Measurements from ENCODE around the gene BRIX1.

The BRIX1 gene

GRCh38 chr5:34894716-34895115, 20.8 kb upstream of the BRIX1 start:
- Histone ChIP-seq H3K27me3 (ENCODE audit: low read depth, low read length) (no peaks in the 10 kb centered on the region), H3K9me3 (ENCODE audit: insufficient read depth, low read length) (no peaks in the 10 kb centered on the region), H2AFZ (ENCODE audit: low read depth, low read length) (no peak overlapping the region), H3K36me3 (replicated peaks; ENCODE audit: low read depth, low read length) (no peaks in the 10 kb centered on the region), H3K79me2 (ENCODE audit: low read length) (no peaks in the 10 kb centered on the region), H3K4me3 (ENCODE audit: low read length) (no peak overlapping the region), H3K4me1 (ENCODE audit: low read length) (peaks cover 13% of the 10 kb centered on the region), H3K9ac (ENCODE audit: low read length) (no peak overlapping the region), H3K4me2 (ENCODE audit: low read length) (no peak overlapping the region), H3K27ac (ENCODE audit: low read length) (no peak overlapping the region), H4K20me1 (ENCODE audit: insufficient read depth, low read length) (no peaks in the 10 kb centered on the region)
- TF ChIP-seq EZH2phosphoT487 (IDR thresholded peaks at IDR 0.05; ENCODE audit: low read depth) (no peak), CTCF (IDR thresholded peaks at IDR 0.05; ENCODE audit: low read depth, low read length) (no peak)

DNA sequence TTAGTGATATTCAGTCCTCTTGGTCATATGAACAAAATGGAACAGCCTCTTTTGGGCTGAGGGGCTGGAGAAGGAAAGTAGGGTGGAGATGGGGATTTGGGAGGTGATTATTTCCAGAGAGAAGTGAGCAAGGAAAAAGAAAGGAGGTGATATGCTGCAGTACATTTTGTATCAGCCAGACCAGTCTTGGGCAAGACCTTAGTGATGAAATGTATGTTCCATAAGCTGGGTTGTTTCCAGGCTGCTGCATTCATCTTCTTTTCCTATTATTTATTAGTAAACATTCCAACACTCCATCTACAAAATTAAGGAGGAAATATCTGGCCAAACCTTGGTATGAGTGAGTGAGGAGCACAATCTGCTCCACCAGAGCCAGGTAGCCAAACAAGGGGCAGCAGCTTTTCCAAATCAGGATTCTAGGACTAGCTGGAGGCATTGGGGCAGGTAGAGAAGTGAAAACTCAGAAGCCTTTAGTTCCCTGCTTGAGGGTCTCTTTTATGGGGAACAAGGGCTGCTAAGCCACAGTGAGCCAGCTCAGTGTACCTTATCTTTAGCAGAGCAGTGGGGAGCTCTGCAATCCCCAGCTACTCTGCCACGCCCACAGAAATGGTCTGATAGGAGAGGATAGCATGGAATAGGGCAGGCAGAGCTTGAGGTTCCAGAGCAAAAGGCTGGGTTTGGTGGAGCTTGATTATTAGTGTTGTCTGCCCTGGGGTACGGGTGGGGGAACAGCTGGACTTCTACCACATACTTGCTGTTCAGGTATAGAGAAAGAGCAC, 19.7 kb upstream of the BRIX1 start:
- Histone ChIP-seq H3K9ac (ENCODE audit: low read length) (no peak overlapping the region), H4K20me1 (ENCODE audit: insufficient read depth, low read length) (no peaks in the 10 kb centered on the region), H3K4me2 (ENCODE audit: low read length) (no peak overlapping the region), H3K36me3 (replicated peaks; ENCODE audit: low read depth, low read length) (no peaks in the 10 kb centered on the region), H3K27ac (ENCODE audit: low read length) (no peak overlapping the region), H2AFZ (ENCODE audit: low read depth, low read length) (no peak overlapping the region), H3K4me3 (ENCODE audit: low read length) (no peak overlapping the region), H3K4me1 (ENCODE audit: low read length) (peaks cover 12% of the 10 kb centered on the region), H3K79me2 (ENCODE audit: low read length) (no peaks in the 10 kb centered on the region), H3K27me3 (ENCODE audit: low read depth, low read length) (no peaks in the 10 kb centered on the region), H3K9me3 (ENCODE audit: insufficient read depth, low read length) (no peaks in the 10 kb centered on the region)
- TF ChIP-seq CTCF (IDR thresholded peaks at IDR 0.05; ENCODE audit: low read depth, low read length): no peak
- TF ChIP-seq EZH2phosphoT487 (IDR thresholded peaks at IDR 0.05; ENCODE audit: low read depth): no peak

- H4K20me1 ChIP-seq (ENCODE audit: insufficient read depth, low read length): no peaks in the 10 kb centered on the region
- no peaks in the 10 kb centered on the region for H3K36me3 ChIP-seq (replicated peaks; ENCODE audit: low read depth, low read length)
- H3K4me1 ChIP-seq (ENCODE audit: low read length): no peaks in the 10 kb centered on the region; the same call in 1 of the 2 replicates
- no peak overlapping the region for H3K4me2 ChIP-seq (ENCODE audit: low read length)
- H3K27ac ChIP-seq (ENCODE audit: low read length): no peak overlapping the region
- no peak overlapping the region for H2AFZ ChIP-seq (ENCODE audit: low read depth, low read length)
- H3K9ac ChIP-seq (ENCODE audit: low read length): no peak overlapping the region
- no peaks in the 10 kb centered on the region for H3K27me3 ChIP-seq (ENCODE audit: low read depth, low read length)
- H3K9me3 ChIP-seq (ENCODE audit: insufficient read depth, low read length): no peaks in the 10 kb centered on the region
- no peaks in the 10 kb centered on the region for H3K79me2 ChIP-seq (ENCODE audit: low read length)
- H3K4me3 ChIP-seq (ENCODE audit: low read length): no peak overlapping the region
- no peak for TF ChIP-seq EZH2phosphoT487 (IDR thresholded peaks at IDR 0.05; ENCODE audit: low read depth)
- TF ChIP-seq CTCF (IDR thresholded peaks at IDR 0.05; ENCODE audit: low read depth, low read length): no peak
Measured at GRCh38 chr5:34897646-34898045, 17.9 kb upstream of the BRIX1 start.

DNA sequence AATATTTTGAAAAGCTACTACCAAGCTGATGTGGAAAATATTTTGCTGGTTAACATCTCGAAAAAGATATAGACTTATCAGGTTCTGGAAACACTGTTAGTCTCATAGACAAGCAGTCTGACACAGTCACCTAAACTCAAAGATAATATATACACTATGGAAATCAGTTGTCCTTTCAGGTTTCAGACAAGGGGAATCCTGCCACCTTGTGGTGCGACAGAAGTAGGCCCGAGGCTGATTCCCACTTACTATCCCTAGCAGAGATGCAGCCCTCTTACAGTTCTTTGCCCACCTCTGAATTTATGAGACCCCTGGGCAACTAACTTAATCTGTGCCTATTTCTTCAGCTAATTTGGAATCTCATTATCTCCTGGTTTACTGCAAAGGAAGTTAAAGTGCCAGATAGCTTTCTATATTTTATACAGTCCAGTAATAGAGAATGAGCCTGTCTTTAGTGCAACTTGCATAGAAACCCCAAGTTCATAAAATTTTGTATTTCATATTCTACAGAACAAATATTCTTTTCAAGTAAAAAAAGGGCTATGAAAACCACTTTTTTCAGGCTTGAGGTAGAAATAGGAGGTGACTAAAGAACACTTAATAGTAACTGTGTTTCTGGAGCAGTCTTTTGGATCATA, 17.1 kb upstream of the BRIX1 start:
- Histone ChIP-seq H3K4me2 (ENCODE audit: low read length) (no peak overlapping the region), H3K9ac (ENCODE audit: low read length) (no peak overlapping the region), H3K9me3 (ENCODE audit: insufficient read depth, low read length) (no peaks in the 10 kb centered on the region), H3K27me3 (ENCODE audit: low read depth, low read length) (no peaks in the 10 kb centered on the region), H2AFZ (ENCODE audit: low read depth, low read length) (no peak overlapping the region), H3K4me1 (ENCODE audit: low read length) (no peaks in the 10 kb centered on the region; the same call in 1 of the 2 replicates), H4K20me1 (ENCODE audit: insufficient read depth, low read length) (no peaks in the 10 kb centered on the region), H3K79me2 (ENCODE audit: low read length) (no peaks in the 10 kb centered on the region), H3K36me3 (replicated peaks; ENCODE audit: low read depth, low read length) (no peaks in the 10 kb centered on the region), H3K27ac (ENCODE audit: low read length) (no peak overlapping the region), H3K4me3 (ENCODE audit: low read length) (no peak overlapping the region)
- no peak for TF ChIP-seq EZH2phosphoT487 (IDR thresholded peaks at IDR 0.05; ENCODE audit: low read depth)
- peak; percentile 77 for TF ChIP-seq CTCF (IDR thresholded peaks at IDR 0.05; ENCODE audit: low read depth, low read length)
